Effector memory CD8-positive, alpha-beta T cell (primary cell): ENCODE data around the gene CCDC63.

ENCODE experiments used
- ATAC-seq: fragments of 150-1000 bp; cut with Tn5 transposase; replicated peaks from 2 replicates; pipeline ENCODE4 v1.10.0; 2021; ENCODE audit warnings: mild to moderate bottlenecking, moderate library complexity
- DNase-seq, 3 experiments: peaks; one replicate each; pipeline ENCODE4 v3.0.0; 2021
- H3K27ac Mint-ChIP-seq, 2 donors: one replicate each; pipeline ENCODE4 v1.8.0; 2022; ENCODE audit warnings: mild to moderate bottlenecking in 2 of 2, mixed read lengths in 2 of 2, moderate library complexity in 2 of 2
- H3K27me3 Mint-ChIP-seq, 2 donors: one replicate each; pipeline ENCODE4 v1.8.0; 2022; ENCODE audit warnings: mixed read lengths in 2 of 2
- H3K36me3 Mint-ChIP-seq: one replicate; pipeline ENCODE4 v1.8.0; 2022; ENCODE audit warnings: mild to moderate bottlenecking, moderate library complexity, mixed read lengths; ENCODE audit not compliant: insufficient read depth
- H3K4me1 Mint-ChIP-seq, 2 donors: one replicate each; pipeline ENCODE4 v1.8.0; 2022; ENCODE audit warnings: low read depth in 2 of 2, mixed read lengths in 2 of 2
- H3K4me3 Mint-ChIP-seq, 2 donors: one replicate each; pipeline ENCODE4 v1.8.0; 2022; ENCODE audit warnings: mild to moderate bottlenecking in 2 of 2, mixed read lengths in 2 of 2, moderate library complexity in 2 of 2
- H3K9me3 Mint-ChIP-seq, 2 donors: one replicate each; pipeline ENCODE4 v1.8.0; 2022; ENCODE audit warnings: mixed read lengths in 2 of 2

Gene CCDC63

GRCh38 chr12:110923692-110924334 lies 77.0 kb downstream of the CCDC63 start:
- Mint-ChIP-seq H3K4me1 (no peaks in the 10 kb centered on the region), H3K9me3 (no peaks in the 10 kb centered on the region), H3K4me3 (no peak overlapping the region), H3K27me3 (peaks cover 48 to 57% of the 10 kb centered on the region in 2 donors), H3K27ac (no peak overlapping the region), H3K36me3 (no peaks in the 10 kb centered on the region)
- no peak for ATAC-seq
- DNase-seq = no peak

GRCh38 chr12:110927546-110927945 lies 80.8 kb downstream of the CCDC63 start:
- no peak for DNase-seq
- no peaks in the 10 kb centered on the region for H3K36me3 Mint-ChIP-seq
- H3K4me1 Mint-ChIP-seq = no peaks in the 10 kb centered on the region
- no peak overlapping the region for H3K27ac Mint-ChIP-seq
- H3K9me3 Mint-ChIP-seq = no peaks in the 10 kb centered on the region
- ATAC-seq = no peak
- H3K27me3 Mint-ChIP-seq = peaks cover 21 to 24% of the 10 kb centered on the region in 2 donors
- no peak overlapping the region for H3K4me3 Mint-ChIP-seq

GRCh38 chr12:110928700-110929099 lies 81.9 kb downstream of the CCDC63 start:
- Mint-ChIP-seq H3K4me3 (no peak overlapping the region), H3K4me1 (no peaks in the 10 kb centered on the region), H3K36me3 (no peaks in the 10 kb centered on the region), H3K9me3 (no peaks in the 10 kb centered on the region), H3K27me3 (peaks cover 17 to 18% of the 10 kb centered on the region in 2 donors), H3K27ac (no peak overlapping the region)
- DNase-seq (no peak), ATAC-seq (no peak)

- ATAC-seq = no peak
- Mint-ChIP-seq H3K9me3 (no peaks in the 10 kb centered on the region), H3K27ac (no peak overlapping the region), H3K4me1 (no peaks in the 10 kb centered on the region), H3K4me3 (no peak overlapping the region), H3K27me3 (peaks cover 22 to 25% of the 10 kb centered on the region in 2 donors), H3K36me3 (no peaks in the 10 kb centered on the region)
- DNase-seq = no peak
These were observed 83.0 kb downstream of the CCDC63 start for GRCh38 chr12:110929818-110930217.

- Mint-ChIP-seq H3K9me3 (no peaks in the 10 kb centered on the region), H3K4me1 (no peaks in the 10 kb centered on the region), H3K27me3 (peaks cover 17 to 21% of the 10 kb centered on the region in 2 donors), H3K4me3 (no peak overlapping the region), H3K36me3 (no peaks in the 10 kb centered on the region), H3K27ac (no peak overlapping the region)
- ATAC-seq (no peak), DNase-seq (no peak)
These were observed 83.8 kb downstream of the CCDC63 start for GRCh38 chr12:110930348-110931314.

GRCh38 chr12:110931315-110931728 lies 84.5 kb downstream of the CCDC63 start:
- ATAC-seq (no peak), DNase-seq (no peak)
- Mint-ChIP-seq H3K27me3 (peaks cover 21% of the 10 kb centered on the region in 2 donors), H3K36me3 (no peaks in the 10 kb centered on the region), H3K4me1 (no peaks in the 10 kb centered on the region), H3K27ac (no peak overlapping the region), H3K4me3 (no peak overlapping the region), H3K9me3 (no peaks in the 10 kb centered on the region)

- Mint-ChIP-seq H3K27me3 (peaks cover 27 to 28% of the 10 kb centered on the region in 2 donors), H3K36me3 (no peaks in the 10 kb centered on the region), H3K4me1 (peaks cover under 1 to 1% of the 10 kb centered on the region in 2 donors), H3K27ac (no peak overlapping the region), H3K4me3 (no peak overlapping the region), H3K9me3 (no peaks in the 10 kb centered on the region)
- ATAC-seq = no peak
- no peak for DNase-seq
These were observed 85.3 kb downstream of the CCDC63 start for GRCh38 chr12:110932046-110932445.

- Mint-ChIP-seq H3K27me3 (peaks cover 34 to 37% of the 10 kb centered on the region in 2 donors), H3K36me3 (no peaks in the 10 kb centered on the region), H3K27ac (no peak overlapping the region), H3K4me3 (no peak overlapping the region), H3K9me3 (no peaks in the 10 kb centered on the region), H3K4me1 (peaks cover 6% of the 10 kb centered on the region in 2 donors)
- no peak for DNase-seq
- no peak for ATAC-seq
These were observed 86.7 kb downstream of the CCDC63 start for GRCh38 chr12:110933326-110933974.

- Mint-ChIP-seq H3K27ac (no peak overlapping the region), H3K27me3 (peaks cover 34 to 37% of the 10 kb centered on the region in 2 donors), H3K4me1 (peaks cover 6% of the 10 kb centered on the region in 2 donors), H3K9me3 (no peaks in the 10 kb centered on the region), H3K4me3 (no peak overlapping the region), H3K36me3 (no peaks in the 10 kb centered on the region)
- ATAC-seq = no peak
- DNase-seq = no peak
These were observed 87.5 kb downstream of the CCDC63 start for GRCh38 chr12:110934093-110934852.

GRCh38 chr12:110935588-110935987 lies 88.8 kb downstream of the CCDC63 start:
- Mint-ChIP-seq H3K36me3 (no peaks in the 10 kb centered on the region), H3K27me3 (peaks cover 34 to 43% of the 10 kb centered on the region in 2 donors), H3K4me3 (no peak overlapping the region), H3K27ac (no peak overlapping the region), H3K4me1 (peaks cover 6% of the 10 kb centered on the region in 2 donors), H3K9me3 (no peaks in the 10 kb centered on the region)
- DNase-seq (no peak), ATAC-seq (no peak)

- no peak overlapping the region for H3K4me3 Mint-ChIP-seq
- H3K27me3 Mint-ChIP-seq = peaks cover 36 to 53% of the 10 kb centered on the region in 2 donors
- H3K9me3 Mint-ChIP-seq = no peaks in the 10 kb centered on the region
- H3K4me1 Mint-ChIP-seq = peaks cover 6% of the 10 kb centered on the region in 2 donors
- H3K36me3 Mint-ChIP-seq = no peaks in the 10 kb centered on the region
- H3K27ac Mint-ChIP-seq = no peak overlapping the region
- ATAC-seq (no peak), DNase-seq (no peak)
These were observed 89.7 kb downstream of the CCDC63 start for GRCh38 chr12:110936367-110937103.

GRCh38 chr12:110937104-110937641 lies 90.4 kb downstream of the CCDC63 start:
- Mint-ChIP-seq H3K9me3 (no peaks in the 10 kb centered on the region), H3K4me1 (peaks cover 6% of the 10 kb centered on the region in 2 donors), H3K36me3 (no peaks in the 10 kb centered on the region), H3K27me3 (peaks cover 42 to 59% of the 10 kb centered on the region in 2 donors), H3K4me3 (peak overlapping the region in 1 of 2 donors; percentile 25), H3K27ac (no peak overlapping the region)
- ATAC-seq (no peak), DNase-seq (peak; percentile 45 to 53 (median 49))
